K562 (cell line): ENCODE results near the gene PFKL. TPM values are rescaled to one million over a fixed set of nuclear protein-coding genes. Genes with fewer than 3 reads are reported as not detected.

ENCODE experiments used
- ATAC-seq: fragments of 200-7000 bp; cut with Tn5 transposase; 3 replicates; pipeline ENCODE4 v1.9.1; 2020; ENCODE audit warnings: moderate library complexity
- BruUV-seq: library from RNA; stranded (reverse); fragments of 400-500 nt; replicated peaks from 2 replicates; lab custom pipeline; 2021; lab: Mats Ljungman, UMichigan
- CTCF ChIA-PET: fragments of 300-600 bp; formaldehyde crosslinking; extraction: SDS; loops from one replicate; lab custom pipeline; 2021; ENCODE audit warnings: low intra/inter-chr PET ratio; lab: Yijun Ruan, JAX
- POLR2A ChIA-PET: fragments of 300-600, 350-650 bp; sonication (Branson Sonifier 250); formaldehyde crosslinking; extraction: SDS; loops from one replicate; lab custom pipeline; 2021; ENCODE audit warnings: antibody characterized with exemption, inconsistent platforms; lab: Yijun Ruan, JAX
- DNase-seq, 4 experiments: peaks; one replicate each; pipeline versions ENCODE4 v3.0.0 to v3.0.0-alpha.2; 2011 to 2018; ENCODE audit warnings: low spot score in 3 of 4, mixed read lengths in 3 of 4; ENCODE audit errors: extremely low read depth in 1 of 4
- FAIRE-seq: peaks from 2 replicates; lab custom pipeline; 2011; peaks lifted over from hg19 to GRCh38; lab: Jason Lieb, UNC
- H2AFZ ChIP-seq: 2 replicates; pipeline ENCODE4 v1.6.0; 2011; ENCODE audit warnings: low read depth, low read length, control low read depth, inconsistent platforms
- H3K27ac ChIP-seq: fragments of 200-600 bp; 3 replicates; pipeline ENCODE4 v1.8.0; 2011; ENCODE audit warnings: low read depth, mild to moderate bottlenecking, control low read depth, inconsistent platforms, low read length, moderate library complexity, mixed read lengths; ENCODE audit errors: extremely low read depth
- H3K27me3 ChIP-seq, 2 experiments: fragments of 300-600 bp in 1 of 2; 2 replicates in 1 of 2; 3 replicates in 1 of 2; pipeline versions ENCODE4 v1.6.0 to v1.8.0; 2011; ENCODE audit warnings: inconsistent platforms in 2 of 2, low read length in 2 of 2, mild to moderate bottlenecking in 1 of 2, mixed read lengths in 1 of 2, moderate library complexity in 1 of 2; ENCODE audit not compliant: control insufficient read depth in 2 of 2, insufficient read depth in 2 of 2
- H3K36me3 ChIP-seq: fragments of 300-600 bp; 3 replicates; pipeline ENCODE4 v1.8.0; 2011; ENCODE audit warnings: mild to moderate bottlenecking, low read length, inconsistent platforms; ENCODE audit not compliant: control insufficient read depth, insufficient read depth
- H3K4me1 ChIP-seq, 2 experiments: fragments of 200-600 bp in 1 of 2; replicated peaks in 1 of 2; 2 replicates in 1 of 2; 3 replicates in 1 of 2; pipeline versions ENCODE4 v1.5.1 to v1.8.0; 2011; ENCODE audit warnings: inconsistent platforms in 2 of 2, low read length in 2 of 2, mild to moderate bottlenecking in 1 of 2, mixed read lengths in 1 of 2, moderate library complexity in 1 of 2; ENCODE audit not compliant: control insufficient read depth in 2 of 2, insufficient read depth in 2 of 2
- H3K4me2 ChIP-seq: 2 replicates; pipeline ENCODE4 v1.6.1; 2011; ENCODE audit warnings: low read length, control low read depth, inconsistent platforms, mixed read lengths; ENCODE audit not compliant: insufficient read depth
- H3K4me3 ChIP-seq: fragments of 200-600 bp; sonication (generic), shearing (Covaris generic); 2 replicates; pipeline ENCODE4 v1.5.1; 2016; ENCODE audit warnings: control low read depth, inconsistent platforms
- H3K79me2 ChIP-seq: fragments of 200-600 bp; 3 replicates; pipeline ENCODE4 v1.8.0; 2011; ENCODE audit warnings: low read length, inconsistent platforms; ENCODE audit not compliant: control insufficient read depth, insufficient read depth
- H3K9ac ChIP-seq, 2 experiments: 2 replicates each; pipeline versions ENCODE4 v1.6.0 to v1.6.1; 2011; ENCODE audit warnings: low read depth in 2 of 2, low read length in 2 of 2, control low read depth in 1 of 2, inconsistent platforms in 1 of 2, mild to moderate bottlenecking in 1 of 2, mixed read lengths in 1 of 2; ENCODE audit not compliant: insufficient read depth in 1 of 2
- H3K9me1 ChIP-seq: one replicate; pipeline ENCODE4 v1.6.0; 2011; ENCODE audit warnings: inconsistent platforms, mild to moderate bottlenecking, low read length, moderate library complexity; ENCODE audit not compliant: control insufficient read depth, insufficient read depth
- H3K9me3 ChIP-seq: replicated peaks from 2 replicates; pipeline ENCODE4 v1.5.1; 2011; ENCODE audit warnings: low read depth, low read length, inconsistent platforms; ENCODE audit not compliant: control insufficient read depth, insufficient read depth
- H4K20me1 ChIP-seq: replicated peaks from 2 replicates; pipeline ENCODE4 v1.6.1; 2011; ENCODE audit warnings: low read length, inconsistent platforms, mixed read lengths; ENCODE audit not compliant: control insufficient read depth, insufficient read depth
- CBX5 ChIP-seq: IDR thresholded peaks from 2 replicates; pipeline ENCODE4 v1.6.1; 2014; ENCODE audit warnings: low read depth, borderline replicate concordance
- EGR1 ChIP-seq: fragments of 450-650 bp; conservative IDR thresholded peaks from 2 replicates; pipeline ENCODE4 v1.6.1; 2017; ENCODE audit warnings: mild to moderate bottlenecking
- HDAC6 ChIP-seq: IDR thresholded peaks from 2 replicates; pipeline ENCODE4 v1.6.1; 2012; ENCODE audit warnings: low read depth, mild to moderate bottlenecking, control low read depth, inconsistent platforms, low read length, moderate library complexity
- HDGF ChIP-seq: fragments of 450-650 bp; IDR thresholded peaks from 2 replicates; pipeline ENCODE4 v1.6.1; 2016
- MAFG ChIP-seq: fragments of 450-650 bp; conservative IDR thresholded peaks from 2 replicates; pipeline ENCODE4 v1.6.1; 2016; ENCODE audit warnings: missing genetic modification characterization, missing compliant biosample characterization
- POLR2G ChIP-seq: fragments of 200-400 bp; formaldehyde crosslinking; IDR thresholded peaks from 2 replicates; pipeline ENCODE4 v1.6.1; 2017; ENCODE audit warnings: low read depth, mild to moderate bottlenecking, antibody characterized with exemption, low read length, moderate library complexity
- STAG1 ChIP-seq: sonication (generic); formaldehyde crosslinking; IDR thresholded peaks from 2 replicates; pipeline ENCODE4 v1.5.0; 2020; ENCODE audit warnings: missing genetic modification reagents, borderline replicate concordance
- SUPT5H ChIP-seq: fragments of 450-650 bp; IDR thresholded peaks from 2 replicates; pipeline ENCODE4 v1.6.1; 2016
- ZBTB40 ChIP-seq, 2 experiments: fragments of 450-650 bp in 1 of 2; sonication (generic) in 1 of 2; formaldehyde crosslinking in 1 of 2; IDR thresholded peaks; 2 replicates each; pipeline versions ENCODE4 v1.7.1 to v1.9.0; 2016 to 2022; ENCODE audit warnings: inconsistent platforms in 1 of 2, mild to moderate bottlenecking in 1 of 2, missing genetic modification reagents in 1 of 2
- ZKSCAN3 ChIP-seq: fragments of 250-450 bp; sonication (Bioruptor Pico); IDR thresholded peaks from 2 replicates; pipeline ENCODE4 v1.4.0; 2020
- WGBS: fragments of 100-300 bp; shearing (Covaris generic); methylation state at CpG from one replicate; pipeline ENCODE4 v1.1.6; 2016; ENCODE audit warnings: low coverage, mixed read lengths; ENCODE audit not compliant: insufficient coverage; ENCODE audit errors: missing lambda C conversion rate; 5-methylcytosine and 5-hydroxymethylcytosine counted together
- in situ Hi-C: fragments of 300-500 bp; cut with MboI; formaldehyde crosslinking; loops from 4 replicates; pipeline ENCODE4 v1.15.0; 2018; ENCODE audit warnings: inconsistent platforms, mixed read lengths
- intact Hi-C: fragments of 100-400 bp; cut with micrococcal nuclease; formaldehyde crosslinking; loops from 2 replicates; pipeline ENCODE4 v1.14.2; 2022
- polyA plus RNA-seq, 8 experiments: library from polyadenylated mRNA; depleted of rRNA in 4 of 8; stranded (reverse) in 5 of 8; unstranded in 3 of 8; fragments of >200 nt; fragmentation: Nextera tagmentation in 2 of 8; fragmentation: Illumina TruSeq in 1 of 8; extraction: Ambion mirVana in 2 of 8; extraction: Trizol in 1 of 8; gene quantifications; 2 replicates each; pipeline versions ENCODE4 v1.2.1 to v1.2.3, GENCODE V29; 2011 to 2014; ENCODE audit warnings: inconsistent platforms in 1 of 8, missing spikeins in 1 of 8
- total RNA-seq, 7 experiments: library from RNA; depleted of rRNA in 6 of 7; stranded (reverse); fragments of >200 nt in 6 of 7; fragmentation: Illumina TruSeq in 2 of 7; extraction: Trizol in 2 of 7; gene quantifications; 2 replicates each; pipeline versions ENCODE4 v1.2.1 to v1.2.3, GENCODE V29; 2011 to 2021; ENCODE audit warnings: low replicate concordance in 1 of 7

Gene PFKL
- total and polyA plus RNA-seq, 9 of the 15 experiments (the other 6 are each of a cell fraction or from before 2014, with no cell fraction given) = 1.1 to 124 (median 45.6) TPM

- FAIRE-seq = no peak
- H3K9ac ChIP-seq = peak overlapping the region in 1 of 2 experiments; percentile 68; a peak in 1 of 4 replicates
- no peak overlapping the region for H3K4me3 ChIP-seq
- peak; percentile 52 for TF ChIP-seq POLR2G
- no peak for TF ChIP-seq CBX5
- no peak for TF ChIP-seq HDGF
- TF ChIP-seq EGR1 = peak; percentile 94
- no peak for TF ChIP-seq ZKSCAN3 (CRISPR knock-in tag)
- no peak for TF ChIP-seq STAG1 (CRISPR knock-in tag)
- no peak for TF ChIP-seq ZBTB40 (IDR thresholded peaks at IDR 0.05)
- no peak for TF ChIP-seq ZBTB40 (CRISPR knock-in tag; IDR thresholded peaks at IDR 0.05)
- TF ChIP-seq SUPT5H = 0 out of 2 replicates have a peak, but pooled peaks have one; percentile 49
- TF ChIP-seq HDAC6 = no peak
- TF ChIP-seq MAFG (tag) = no peak
- no peak overlapping the region for H3K4me2 ChIP-seq
- ATAC-seq = no peak
- H4K20me1 ChIP-seq = no peaks in the 10 kb centered on the region
- POLR2A ChIA-PET = interaction anchor here (0.8 to 1.7 kb wide), 2 partner anchors 13 to 22 kb away, joined by 3 to 8 read pairs; no protein-coding TSS in a partner anchor
- DNase-seq = no peak
- 94% methylated on average over 26 of the region's 27 CpGs for WGBS
- H3K4me1 ChIP-seq = peaks cover 0 to 29% of the 10 kb centered on the region in 2 experiments; a peak in 1 of 5 replicates
- in situ Hi-C loops = no loop called here
- H3K27ac ChIP-seq = no peak overlapping the region
- no peaks in the 10 kb centered on the region for H3K27me3 ChIP-seq
- no peaks in the 10 kb centered on the region for H3K9me3 ChIP-seq
- intact Hi-C loops = no loop called here
- peaks cover 76% of the 10 kb centered on the region; the same call in 2 of the 3 replicates for H3K36me3 ChIP-seq
- no peaks in the 10 kb centered on the region for H3K79me2 ChIP-seq
- BruUV-seq = no TSS peak
- H2AFZ ChIP-seq = no peak overlapping the region
- CTCF ChIA-PET = no interaction called here
- H3K9me1 ChIP-seq = no peaks in the 10 kb centered on the region
Observed at GRCh38 chr21:44316277-44316900, 16.5 kb downstream of the PFKL start.
